CD4-positive, alpha-beta T cell treated with Interleukin-12 subunit alpha and Interleukin-12 subunit beta, for 1 hour (primary cell): Measurements from ENCODE around the gene KRTAP9-6.
A peak's percentile ranks its signal among the peaks of the same experiment; 100 is the strongest.
"Not testable (repeated sequence)": the region's sequence is repeated elsewhere in the genome, so short reads cannot be mapped to it uniquely, and the experiment has no call there.

Experiments
- DNase-seq: peaks from one replicate; pipeline ENCODE4 v3.0.0-alpha.2; 2020

KRTAP9-6 gene

GRCh38 chr17:41271858-41272257 lies 6.7 kb downstream of the KRTAP9-6 start:
- DNase-seq = no peak

GRCh38 chr17:41275648-41276190 lies 10.5 kb downstream of the KRTAP9-6 start, which contains the start of gene KRTAP9-7:
Gene KRTAP9-7, plus strand, starts transcription at chr17:41275698. Its CDS starts 0 bp downstream, at chr17:41275698.
- not testable (repeated sequence) for DNase-seq

GRCh38 chr17:41278176-41278955 lies 13.2 kb downstream of the KRTAP9-6 start:
- DNase-seq = no peak

GRCh38 chr17:41284043-41284442 lies 18.9 kb downstream of the KRTAP9-6 start:
- no peak for DNase-seq

DNA sequence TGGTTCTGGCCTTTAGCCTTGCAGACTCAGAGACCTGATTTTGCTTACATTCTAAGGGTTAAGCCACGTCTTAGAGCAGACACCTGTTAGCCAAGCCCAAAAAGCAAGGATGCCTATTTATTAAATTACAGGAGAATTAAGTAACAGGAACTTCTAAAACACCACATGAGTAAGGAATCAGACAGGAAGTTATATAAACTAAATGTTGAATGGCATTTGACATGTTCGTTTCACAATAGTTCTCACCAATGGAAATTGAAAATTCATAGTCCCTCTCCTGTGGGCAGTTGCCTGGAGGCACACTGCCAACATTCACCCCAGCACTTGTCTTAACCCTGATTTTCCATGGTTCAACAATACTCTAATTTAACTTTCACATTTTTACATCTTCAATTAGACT lies 19.4 kb downstream of the KRTAP9-6 start:
- no peak for DNase-seq

DNA sequence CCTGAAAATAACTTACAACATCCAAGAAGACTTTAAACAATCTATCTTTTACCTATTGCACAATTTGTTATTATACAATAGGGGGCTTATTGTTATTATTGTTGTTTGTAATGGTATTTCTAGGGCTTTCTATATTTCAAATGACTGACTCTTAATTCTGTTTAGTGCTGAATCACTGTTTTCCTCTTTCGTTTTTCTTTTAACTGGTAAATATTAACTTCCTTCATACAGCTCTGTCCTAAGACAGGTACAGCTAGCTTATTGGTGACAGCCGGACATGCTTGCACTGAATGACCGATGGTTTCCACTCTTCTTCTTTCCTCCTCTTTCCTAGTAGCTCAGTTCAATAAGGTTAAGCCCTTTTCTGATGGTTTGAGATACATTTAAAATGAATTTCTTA lies 21.9 kb downstream of the KRTAP9-6 start:
- DNase-seq = no peak

DNA sequence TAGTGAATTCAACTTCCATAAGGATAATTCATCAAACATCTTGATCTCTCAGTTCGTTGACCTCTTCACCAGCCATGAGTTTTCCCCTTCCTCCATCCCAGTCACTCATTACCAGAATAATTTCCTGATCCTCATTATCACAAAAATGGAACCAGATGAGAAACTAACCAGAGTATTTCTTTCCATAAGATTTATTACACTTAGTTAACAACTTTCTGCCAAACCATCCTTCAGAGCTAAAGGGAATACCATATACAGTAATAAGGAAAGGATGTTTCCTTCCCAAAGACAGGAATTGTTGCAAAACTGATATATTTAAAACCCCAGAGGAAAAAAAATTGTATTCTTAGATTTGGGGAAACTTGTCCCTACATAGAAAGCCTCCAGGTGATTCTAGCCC lies 28.8 kb downstream of the KRTAP9-6 start:
- DNase-seq = no peak

DNA sequence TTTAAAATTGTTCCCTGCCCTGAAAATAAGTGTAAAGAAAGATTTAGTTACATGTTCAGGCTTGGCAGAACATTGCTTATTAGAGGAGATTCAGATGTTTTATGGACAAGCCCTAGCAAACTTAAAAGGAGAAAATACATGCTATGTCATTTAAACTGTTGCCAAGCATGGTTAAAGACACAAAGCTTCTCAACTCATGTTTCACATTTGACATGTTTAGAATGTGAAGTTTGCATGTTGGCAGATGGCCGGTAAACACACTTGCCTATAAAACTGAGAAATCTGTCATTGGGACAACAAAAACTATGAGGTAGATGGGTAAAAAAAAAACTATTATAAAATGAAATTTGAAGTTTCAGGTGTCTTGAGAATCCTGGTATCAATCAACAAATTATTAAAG lies 31.7 kb downstream of the KRTAP9-6 start:
- no peak for DNase-seq

- DNase-seq = no peak
These were observed 33.4 kb downstream of the KRTAP9-6 start for GRCh38 chr17:41298458-41299135.

GRCh38 chr17:41301204-41301790 lies 36.1 kb downstream of the KRTAP9-6 start:
- DNase-seq = no peak

- DNase-seq = no peak
These were observed 37.0 kb downstream of the KRTAP9-6 start, which contains the start of gene KRTAP29-1 for GRCh38 chr17:41301916-41302901. Gene KRTAP29-1, minus strand, starts transcription at chr17:41302851. Its CDS starts 0 bp downstream, at chr17:41302851.

DNA sequence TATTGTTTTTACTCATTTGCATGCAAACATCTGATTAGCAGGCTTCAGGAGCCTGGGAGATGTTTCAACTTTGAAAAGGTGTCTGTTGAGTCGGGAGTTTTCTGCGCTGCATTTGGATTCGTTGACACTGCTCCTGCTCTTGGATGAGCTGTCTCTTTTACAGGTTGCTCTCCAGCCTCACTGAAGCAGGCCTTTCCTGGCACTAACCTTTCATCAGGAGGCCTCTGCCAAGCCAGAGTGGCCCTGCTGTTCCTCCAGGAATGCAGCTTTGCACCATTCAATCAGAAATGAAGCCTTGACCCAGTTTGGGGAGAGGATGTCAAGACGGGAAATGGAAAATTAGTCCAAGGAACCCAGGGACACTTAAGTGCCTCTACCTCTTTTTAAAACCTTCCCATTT lies 37.8 kb downstream of the KRTAP9-6 start:
- no peak for DNase-seq

DNA sequence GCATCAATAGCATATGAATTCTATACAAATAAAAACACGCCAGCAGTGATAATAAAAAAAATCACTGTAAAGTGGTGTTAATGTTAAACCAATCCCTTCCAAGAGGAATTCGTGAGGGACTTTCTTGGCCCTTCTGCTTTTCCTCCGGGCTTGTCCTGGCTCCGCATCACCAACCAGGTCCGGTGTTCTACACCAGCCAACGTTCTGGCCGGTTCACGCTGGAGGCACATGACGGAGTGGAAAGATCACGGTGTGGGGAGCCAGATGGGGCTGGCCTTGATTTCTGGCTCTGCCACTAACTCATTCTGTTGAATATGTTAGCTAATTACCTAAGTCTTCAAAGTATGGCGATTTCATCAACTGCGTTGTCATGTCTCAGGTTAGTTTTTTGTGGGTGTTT lies 38.9 kb downstream of the KRTAP9-6 start:
- DNase-seq = no peak

DNA sequence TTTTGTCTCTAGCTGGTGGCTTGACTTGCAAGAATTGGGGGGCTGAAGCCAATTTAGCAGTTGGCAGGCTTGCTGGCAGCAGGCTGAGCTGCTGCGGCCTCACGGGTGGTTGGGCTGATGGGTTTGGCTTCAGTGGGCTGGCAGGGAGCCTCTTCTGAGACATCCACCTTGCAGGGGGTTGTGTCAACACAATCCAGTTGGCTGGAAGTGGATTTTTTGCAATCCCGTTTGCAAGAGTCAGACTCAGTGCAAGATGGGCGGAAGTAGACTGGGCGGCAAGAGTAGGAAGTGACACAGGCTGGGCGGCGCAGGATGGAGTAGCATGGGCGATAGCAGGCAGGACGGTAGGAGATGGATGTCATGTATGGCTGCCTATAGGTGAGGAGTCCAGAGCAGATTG lies 42.5 kb downstream of the KRTAP9-6 start:
- DNase-seq = no peak

- DNase-seq = peak; percentile 87
These were observed 43.2 kb downstream of the KRTAP9-6 start for GRCh38 chr17:41308251-41308917.

DNA sequence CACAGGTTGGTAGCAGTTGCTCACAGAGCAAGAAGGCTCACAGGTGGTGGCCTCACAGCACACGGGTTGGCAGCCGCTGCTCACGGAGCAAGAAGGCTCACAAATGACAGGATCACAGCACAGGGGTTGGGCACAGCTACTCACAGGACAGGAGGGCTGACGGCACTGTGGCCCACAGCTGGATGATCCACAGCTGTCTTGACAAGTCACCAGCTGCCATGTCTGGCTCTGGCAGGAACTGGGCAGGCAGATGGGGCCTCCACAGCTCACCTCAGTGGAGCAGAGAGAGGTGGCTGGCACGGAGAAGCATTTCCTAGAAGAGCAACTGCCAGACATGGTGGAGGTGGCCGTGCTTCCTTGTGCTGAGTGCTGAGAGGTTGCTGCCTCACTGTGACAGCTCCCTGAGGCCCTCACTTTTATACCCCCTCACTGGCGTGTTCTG lies 43.8 kb downstream of the KRTAP9-6 start, which contains the start of gene KRTAP16-1:
KRTAP16-1 (minus strand) TSS at position 392 of the 442 bp plus-strand sequence; CDS start at position 336, 56 bp downstream.
- DNase-seq = peak; percentile 47

- DNase-seq = no peak
These were observed 45.9 kb downstream of the KRTAP9-6 start for GRCh38 chr17:41311111-41311510.

GRCh38 chr17:41315204-41315794 lies 50.1 kb downstream of the KRTAP9-6 start, which contains the start of gene KRTAP17-1:
Gene KRTAP17-1, minus strand, starts transcription at chr17:41315710. Its CDS starts 60 bp downstream, at chr17:41315650.
- no peak for DNase-seq
